Activated B cell treated with CpG ODN at 0.5 μM for 24 hours (primary cell): ENCODE measurements around the gene LRBA. TPM values are rescaled to one million over a fixed set of nuclear protein-coding genes. Genes with fewer than 3 reads are reported as not detected.

Experiments used
- ATAC-seq: fragments of 200-7000 bp; cut with Tn5 transposase; one replicate; pipeline ENCODE4 v1.10.0; 2021; ENCODE audit warnings: low read depth, mild to moderate bottlenecking, moderate library complexity
- CTCF ChIA-PET: fragments of 350-600 bp; sonication (Branson Sonifier 250); formaldehyde crosslinking; loops from one replicate; lab custom pipeline; 2021; ENCODE audit warnings: antibody characterized with exemption; lab: Charles Lee
- POLR2A ChIA-PET: fragments of 350-600 bp; sonication (Branson Sonifier 250); formaldehyde crosslinking; loops from one replicate; lab custom pipeline; 2021; ENCODE audit warnings: antibody characterized with exemption; lab: Charles Lee
- DNase-seq: peaks from one replicate; pipeline ENCODE4 v3.0.0; 2022
- H3K27ac Mint-ChIP-seq: one replicate; pipeline ENCODE4 v1.8.0; 2020; ENCODE audit warnings: mixed read lengths
- H3K27me3 Mint-ChIP-seq: one replicate; pipeline ENCODE4 v1.8.0; 2021; ENCODE audit warnings: mixed read lengths
- H3K36me3 Mint-ChIP-seq: one replicate; pipeline ENCODE4 v1.8.0; 2021; ENCODE audit warnings: low read depth, mixed read lengths
- H3K4me1 Mint-ChIP-seq: one replicate; pipeline ENCODE4 v1.8.0; 2021; ENCODE audit warnings: mixed read lengths
- H3K4me3 Mint-ChIP-seq: one replicate; pipeline ENCODE4 v1.8.0; 2020; ENCODE audit warnings: mild to moderate bottlenecking, mixed read lengths
- H3K9me3 Mint-ChIP-seq: one replicate; pipeline ENCODE4 v1.8.0; 2020; ENCODE audit warnings: mixed read lengths
- intact Hi-C: fragments of 100-400 bp; cut with micrococcal nuclease; formaldehyde crosslinking; loops from one replicate; pipeline ENCODE4 v1.15.1; 2024
- total RNA-seq: library from RNA; stranded (reverse); gene quantifications from 2 replicates; pipeline ENCODE4 v1.2.3, GENCODE V29; 2022
- TF ChIP-seq, protein P1 (sequence below): fragments of 200-600 bp; IDR thresholded peaks from one replicate; pipeline ENCODE4 v1.8.0; 2022; ENCODE audit warnings: antibody characterized with exemption, mild to moderate bottlenecking

LRBA gene
- total RNA-seq, 1 donor from 2014 or later = 66.5 TPM

- no peaks in the 10 kb centered on the region for H3K4me1 Mint-ChIP-seq
- ChIA-PET CTCF (no interaction called here), POLR2A (no interaction called here)
- ATAC-seq = no peak
- H3K27me3 Mint-ChIP-seq = no peaks in the 10 kb centered on the region
- no peaks in the 10 kb centered on the region for H3K9me3 Mint-ChIP-seq
- peaks cover 5% of the 10 kb centered on the region for H3K36me3 Mint-ChIP-seq
- DNase-seq = no peak
- no peak overlapping the region for H3K27ac Mint-ChIP-seq
- H3K4me3 Mint-ChIP-seq = no peak overlapping the region
- TF ChIP-seq, protein P1, sequence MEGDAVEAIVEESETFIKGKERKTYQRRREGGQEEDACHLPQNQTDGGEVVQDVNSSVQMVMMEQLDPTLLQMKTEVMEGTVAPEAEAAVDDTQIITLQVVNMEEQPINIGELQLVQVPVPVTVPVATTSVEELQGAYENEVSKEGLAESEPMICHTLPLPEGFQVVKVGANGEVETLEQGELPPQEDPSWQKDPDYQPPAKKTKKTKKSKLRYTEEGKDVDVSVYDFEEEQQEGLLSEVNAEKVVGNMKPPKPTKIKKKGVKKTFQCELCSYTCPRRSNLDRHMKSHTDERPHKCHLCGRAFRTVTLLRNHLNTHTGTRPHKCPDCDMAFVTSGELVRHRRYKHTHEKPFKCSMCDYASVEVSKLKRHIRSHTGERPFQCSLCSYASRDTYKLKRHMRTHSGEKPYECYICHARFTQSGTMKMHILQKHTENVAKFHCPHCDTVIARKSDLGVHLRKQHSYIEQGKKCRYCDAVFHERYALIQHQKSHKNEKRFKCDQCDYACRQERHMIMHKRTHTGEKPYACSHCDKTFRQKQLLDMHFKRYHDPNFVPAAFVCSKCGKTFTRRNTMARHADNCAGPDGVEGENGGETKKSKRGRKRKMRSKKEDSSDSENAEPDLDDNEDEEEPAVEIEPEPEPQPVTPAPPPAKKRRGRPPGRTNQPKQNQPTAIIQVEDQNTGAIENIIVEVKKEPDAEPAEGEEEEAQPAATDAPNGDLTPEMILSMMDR = no peak
- intact Hi-C loops = no loop called here
Measured at GRCh38 chr4:150647008-150647407, 368.1 kb downstream of the LRBA start.

- ATAC-seq (no peak), DNase-seq (no peak)
- peaks cover 8% of the 10 kb centered on the region for H3K36me3 Mint-ChIP-seq
- no peak overlapping the region for H3K4me3 Mint-ChIP-seq
- H3K27me3 Mint-ChIP-seq = no peaks in the 10 kb centered on the region
- CTCF ChIA-PET = no interaction called here
- peaks cover 2% of the 10 kb centered on the region for H3K9me3 Mint-ChIP-seq
- no peaks in the 10 kb centered on the region for H3K4me1 Mint-ChIP-seq
- TF ChIP-seq, protein P1 = no peak
- intact Hi-C loops = no loop called here
- H3K27ac Mint-ChIP-seq = no peak overlapping the region
- POLR2A ChIA-PET = no interaction called here
Measured at GRCh38 chr4:150641612-150642011, 373.5 kb downstream of the LRBA start.

GRCh38 chr4:150632639-150633038 is 382.4 kb downstream of the LRBA start:
- Mint-ChIP-seq H3K9me3 (peaks cover 14% of the 10 kb centered on the region), H3K4me3 (no peak overlapping the region), H3K27me3 (no peaks in the 10 kb centered on the region), H3K4me1 (no peaks in the 10 kb centered on the region), H3K36me3 (peaks cover 43% of the 10 kb centered on the region), H3K27ac (no peak overlapping the region)
- no peak for ATAC-seq
- CTCF ChIA-PET = no interaction called here
- intact Hi-C loops = no loop called here
- TF ChIP-seq, protein P1 = no peak
- no peak for DNase-seq
- POLR2A ChIA-PET = no interaction called here

- intact Hi-C loops = no loop called here
- Mint-ChIP-seq H3K27ac (no peak overlapping the region), H3K4me1 (no peaks in the 10 kb centered on the region), H3K36me3 (peaks cover 15% of the 10 kb centered on the region), H3K4me3 (no peak overlapping the region), H3K9me3 (peaks cover 5% of the 10 kb centered on the region), H3K27me3 (no peaks in the 10 kb centered on the region)
- DNase-seq (no peak), ATAC-seq (no peak)
- TF ChIP-seq, protein P1 = no peak
- ChIA-PET CTCF (no interaction called here), POLR2A (no interaction called here)
Measured at GRCh38 chr4:150628073-150628472, 387.0 kb downstream of the LRBA start.

DNA sequence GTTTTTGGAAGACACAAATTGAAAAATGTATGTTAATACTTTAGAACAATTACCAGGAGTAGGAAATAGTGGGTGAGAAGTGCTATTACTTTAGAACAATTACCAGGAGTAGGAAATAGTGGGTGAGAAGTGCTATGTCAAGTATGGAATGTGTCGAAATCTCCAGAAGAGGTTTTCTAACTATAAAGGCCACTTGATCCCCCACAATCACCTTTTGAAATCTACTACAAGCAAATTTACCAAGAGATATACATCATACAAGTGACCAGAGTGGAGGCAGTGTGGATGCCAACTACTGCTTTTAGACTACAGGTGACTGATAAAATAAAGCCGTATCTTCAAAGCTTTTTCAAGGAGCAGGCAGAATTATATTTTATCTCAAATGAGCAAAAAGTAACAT is 390.1 kb downstream of the LRBA start:
- POLR2A ChIA-PET = no interaction called here
- peaks cover 3% of the 10 kb centered on the region for H3K4me1 Mint-ChIP-seq
- peaks cover 5% of the 10 kb centered on the region for H3K9me3 Mint-ChIP-seq
- intact Hi-C loops = no loop called here
- H3K4me3 Mint-ChIP-seq = no peak overlapping the region
- DNase-seq = no peak
- no peaks in the 10 kb centered on the region for H3K27me3 Mint-ChIP-seq
- CTCF ChIA-PET = no interaction called here
- TF ChIP-seq, protein P1 = no peak
- H3K27ac Mint-ChIP-seq = no peak overlapping the region
- no peak for ATAC-seq
- peaks cover 24% of the 10 kb centered on the region for H3K36me3 Mint-ChIP-seq
